RPMI8226 (cell line): ENCODE data around the gene PLPP4.

Source experiments
- DNase-seq: peaks from one replicate; pipeline ENCODE4 v3.0.0-alpha.2; 2015

The PLPP4 gene

DNA sequence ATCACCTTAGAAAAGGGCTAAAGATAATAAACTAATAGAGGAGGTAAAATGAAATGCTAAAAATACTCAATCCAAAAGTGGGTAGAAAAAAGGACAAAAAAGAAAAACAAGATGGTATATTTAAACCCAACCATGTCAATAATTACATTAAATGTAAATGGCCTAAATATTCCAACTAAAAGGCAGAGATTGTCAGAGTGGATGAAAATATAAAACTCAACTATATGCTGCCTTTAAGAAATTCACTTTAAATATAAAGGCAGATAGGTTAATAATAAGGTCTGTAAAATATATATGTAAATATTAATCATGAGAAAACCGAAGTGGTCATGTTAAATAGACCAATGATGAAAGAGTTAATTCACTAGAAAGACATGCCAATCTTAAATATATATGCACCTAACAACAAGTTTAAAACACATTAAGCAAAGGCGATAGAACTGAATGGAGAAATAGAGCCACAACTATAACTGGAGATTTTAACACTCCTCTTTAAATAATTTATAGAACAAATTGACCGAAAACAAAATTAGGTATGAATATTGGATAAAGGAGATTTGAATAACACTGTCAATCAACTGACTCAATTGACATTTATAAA, 159.4 kb downstream of the PLPP4 start:
- no peak for DNase-seq

DNA sequence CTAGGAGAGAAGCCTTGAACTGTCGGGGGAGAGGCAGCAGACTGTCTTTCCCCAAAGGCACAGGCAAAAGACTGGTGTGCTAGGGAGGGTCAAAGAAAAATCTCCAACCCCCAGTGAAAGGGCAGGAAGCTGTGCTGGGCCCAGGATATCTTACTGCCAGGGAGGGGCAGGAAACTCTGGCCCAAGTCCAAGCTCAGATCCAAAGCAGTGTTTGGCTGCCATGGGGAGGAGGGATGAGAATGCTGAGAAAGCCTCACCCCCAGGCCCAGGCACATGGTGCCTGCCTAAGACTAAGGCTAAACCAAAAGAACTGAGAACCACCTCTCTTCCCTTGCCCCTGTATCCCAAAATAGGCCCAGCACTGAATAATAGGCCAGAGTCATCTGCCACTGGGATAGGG, 171.2 kb downstream of the PLPP4 start:
- DNase-seq = no peak

DNA sequence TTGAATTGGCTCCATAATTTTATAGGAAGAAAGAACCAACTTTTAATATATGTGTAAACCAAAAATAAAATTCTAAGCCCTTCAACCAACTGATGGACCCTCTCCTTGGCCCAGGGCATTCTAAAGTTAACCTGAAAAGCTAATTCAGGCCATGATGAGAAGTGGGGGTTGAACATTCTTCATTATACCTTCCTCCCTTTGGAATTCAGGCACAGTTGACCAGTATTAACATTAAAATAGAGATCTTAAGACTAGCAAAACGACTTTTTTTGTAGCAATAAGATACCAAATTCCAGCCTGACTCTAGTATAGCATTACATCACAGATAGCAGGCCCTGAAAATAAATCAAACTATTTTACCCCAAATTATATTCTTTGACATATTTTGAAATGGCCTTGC, 173.2 kb downstream of the PLPP4 start:
- DNase-seq = no peak

DNA sequence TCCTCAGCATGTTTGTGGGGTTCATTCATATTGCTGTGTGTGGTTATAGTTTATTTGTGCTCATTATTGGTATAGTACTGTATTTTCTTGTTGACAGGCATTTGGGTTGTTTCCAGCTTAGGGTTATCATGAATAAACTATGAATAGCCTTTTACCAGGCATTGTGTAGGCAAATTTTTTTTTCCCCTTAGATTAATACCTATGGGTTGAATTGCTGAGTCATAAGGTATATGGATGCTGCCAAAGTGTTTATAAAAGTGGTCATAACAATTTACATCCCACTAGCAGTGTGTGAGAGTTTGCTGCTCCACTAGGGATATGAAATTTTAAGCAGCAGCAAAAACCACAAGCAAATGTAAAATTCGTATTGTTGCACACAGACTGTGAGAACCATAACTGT, 175.0 kb downstream of the PLPP4 start:
- DNase-seq = no peak

DNA sequence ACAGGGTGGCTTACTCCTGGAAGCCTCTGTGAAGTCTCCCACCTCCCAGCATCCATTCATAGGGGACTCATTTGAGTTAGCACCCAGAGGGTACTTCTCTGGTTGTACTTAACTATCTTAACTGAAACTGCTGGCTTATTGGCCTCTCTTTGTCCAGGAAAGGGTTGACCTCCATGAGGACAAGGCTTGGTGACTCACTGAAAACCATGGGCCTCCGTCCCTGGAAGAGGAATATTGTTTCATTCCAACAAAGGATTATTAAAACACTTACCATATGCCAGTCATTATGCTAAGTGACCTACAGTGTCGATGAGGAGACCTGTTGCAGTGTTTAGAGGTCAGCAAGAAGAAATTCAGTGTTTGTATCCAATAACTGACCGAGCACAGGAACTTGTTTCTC, 175.9 kb downstream of the PLPP4 start:
- DNase-seq = no peak

DNA sequence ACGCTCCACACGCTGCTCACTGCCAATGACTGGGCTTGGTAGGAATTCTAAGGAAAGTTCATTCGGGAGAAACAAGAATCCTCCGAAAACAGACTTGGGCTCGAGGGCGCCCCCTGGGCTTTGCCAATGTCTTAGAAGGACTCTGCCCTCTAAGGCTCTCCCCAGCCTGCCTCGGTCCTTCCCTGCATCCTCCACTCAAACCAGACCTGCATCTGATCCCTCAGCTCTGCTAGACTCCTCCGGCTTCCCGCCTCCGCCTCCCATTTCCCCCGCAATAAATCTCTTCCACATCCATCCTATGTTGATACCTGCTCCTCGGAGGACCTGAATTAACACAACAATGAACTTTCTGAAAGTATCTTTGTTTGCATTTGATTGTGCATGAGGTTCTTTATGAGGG, 177.6 kb downstream of the PLPP4 start:
- DNase-seq = no peak
